A673 (cell line): ENCODE measurements around the gene TPO. TPM values are rescaled to one million over a fixed set of nuclear protein-coding genes. Genes with fewer than 3 reads are reported as not detected.

ENCODE experiments used
- BruUV-seq: library from RNA; stranded (reverse); fragments of 400-500 nt; replicated peaks from 2 replicates; lab custom pipeline; 2021; lab: Mats Ljungman, UMichigan
- CTCF ChIA-PET: fragments of 300-600 bp; sonication (Branson Sonifier 250); formaldehyde crosslinking; loops from one replicate; lab custom pipeline; 2022; ENCODE audit warnings: antibody characterized with exemption; lab: Charles Lee
- POLR2A ChIA-PET: fragments of 300-600 bp; sonication (Branson Sonifier 250); formaldehyde crosslinking; loops from one replicate; lab custom pipeline; 2022; ENCODE audit warnings: antibody characterized with exemption; ENCODE audit not compliant: low non-redundant PET; lab: Charles Lee
- DNase-seq: peaks from one replicate; pipeline ENCODE4 v3.0.0-alpha.2; 2015; ENCODE audit warnings: low spot score
- H3K27ac ChIP-seq: fragments of 200-600 bp; sonication (generic); 2 replicates; pipeline ENCODE4 v1.5.1; 2016; ENCODE audit warnings: mixed run types, low read depth, mild to moderate bottlenecking, mixed read lengths, antibody characterized with exemption, low read length; ENCODE audit not compliant: poor library complexity, severe bottlenecking
- H3K27me3 ChIP-seq: fragments of 200-600 bp; sonication (generic); replicated peaks from 2 replicates; pipeline ENCODE4 v1.6.1; 2017; ENCODE audit warnings: mixed run types, low read depth, mild to moderate bottlenecking, mixed read lengths, antibody characterized with exemption, low read length; ENCODE audit not compliant: insufficient read depth, poor library complexity
- H3K36me3 ChIP-seq: fragments of 200-600 bp; sonication (generic); 2 replicates; pipeline ENCODE4 v1.6.1; 2016; ENCODE audit warnings: mixed run types, mild to moderate bottlenecking, mixed read lengths, antibody characterized with exemption, low read length; ENCODE audit not compliant: insufficient read depth, poor library complexity, severe bottlenecking
- H3K4me1 ChIP-seq: fragments of 200-600 bp; sonication (generic); 2 replicates; pipeline ENCODE4 v1.6.1; 2017; ENCODE audit warnings: mixed run types, mild to moderate bottlenecking, mixed read lengths, antibody characterized with exemption, low read length; ENCODE audit not compliant: insufficient read depth, poor library complexity, severe bottlenecking
- H3K4me3 ChIP-seq: fragments of 200-600 bp; sonication (generic); 2 replicates; pipeline ENCODE4 v1.5.1; 2016; ENCODE audit warnings: low read depth, mixed run types, mild to moderate bottlenecking, mixed read lengths, low read length; ENCODE audit not compliant: poor library complexity, severe bottlenecking
- H3K9me3 ChIP-seq: fragments of 200-600 bp; sonication (generic); 2 replicates; pipeline ENCODE4 v1.6.1; 2016; ENCODE audit warnings: mixed run types, low read depth, mild to moderate bottlenecking, mixed read lengths, antibody characterized with exemption, low read length; ENCODE audit not compliant: poor library complexity, severe bottlenecking
- EZH2 ChIP-seq: fragments of 200-600 bp; sonication (generic); IDR thresholded peaks from 2 replicates; pipeline ENCODE4 v1.6.1; 2017; ENCODE audit warnings: borderline replicate concordance, low read depth, mild to moderate bottlenecking, mixed read lengths, antibody characterized with exemption, low read length; ENCODE audit not compliant: poor library complexity, severe bottlenecking
- intact Hi-C: fragments of 100-400 bp; cut with micrococcal nuclease; formaldehyde crosslinking; loops from one replicate; pipeline ENCODE4 v1.10.0; 2022; ENCODE audit not compliant: unreplicated experiment
- total RNA-seq: library from RNA; stranded (reverse); gene quantifications from 2 replicates; pipeline ENCODE4 v1.2.3, GENCODE V29; 2021
- TF ChIP-seq, protein P1 (sequence below): fragments of 300-800, 200-600 bp; sonication (generic); conservative IDR thresholded peaks from 2 replicates; pipeline ENCODE4 v1.5.1; 2017; ENCODE audit warnings: low read depth, mild to moderate bottlenecking, antibody characterized with exemption, low read length, moderate library complexity, mixed read lengths

The TPO gene
- total RNA-seq, 1 experiment from 2014 or later, result not detected

DNA sequence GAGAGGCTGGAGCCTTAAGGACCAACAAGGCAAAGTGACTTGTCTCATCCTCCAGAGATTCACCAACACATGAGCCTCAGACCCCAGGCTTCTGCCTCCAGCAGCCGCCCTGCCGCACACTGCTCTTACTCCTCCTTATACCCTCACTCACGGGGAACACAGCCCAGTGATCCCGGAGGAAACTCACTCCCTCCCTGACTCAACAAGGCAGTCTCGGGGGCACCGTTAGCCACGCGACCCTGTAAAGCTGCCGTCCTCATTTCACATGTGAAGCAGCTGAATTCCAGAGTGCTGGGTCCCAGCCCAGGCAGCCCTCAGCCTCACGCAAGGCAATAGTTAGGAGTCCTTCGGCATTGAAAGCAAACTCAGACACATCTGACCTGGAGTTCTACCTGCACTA lies 129.7 kb downstream of the TPO start:
- H3K36me3 ChIP-seq, result no peaks in the 10 kb centered on the region
- TF ChIP-seq, protein P1, sequence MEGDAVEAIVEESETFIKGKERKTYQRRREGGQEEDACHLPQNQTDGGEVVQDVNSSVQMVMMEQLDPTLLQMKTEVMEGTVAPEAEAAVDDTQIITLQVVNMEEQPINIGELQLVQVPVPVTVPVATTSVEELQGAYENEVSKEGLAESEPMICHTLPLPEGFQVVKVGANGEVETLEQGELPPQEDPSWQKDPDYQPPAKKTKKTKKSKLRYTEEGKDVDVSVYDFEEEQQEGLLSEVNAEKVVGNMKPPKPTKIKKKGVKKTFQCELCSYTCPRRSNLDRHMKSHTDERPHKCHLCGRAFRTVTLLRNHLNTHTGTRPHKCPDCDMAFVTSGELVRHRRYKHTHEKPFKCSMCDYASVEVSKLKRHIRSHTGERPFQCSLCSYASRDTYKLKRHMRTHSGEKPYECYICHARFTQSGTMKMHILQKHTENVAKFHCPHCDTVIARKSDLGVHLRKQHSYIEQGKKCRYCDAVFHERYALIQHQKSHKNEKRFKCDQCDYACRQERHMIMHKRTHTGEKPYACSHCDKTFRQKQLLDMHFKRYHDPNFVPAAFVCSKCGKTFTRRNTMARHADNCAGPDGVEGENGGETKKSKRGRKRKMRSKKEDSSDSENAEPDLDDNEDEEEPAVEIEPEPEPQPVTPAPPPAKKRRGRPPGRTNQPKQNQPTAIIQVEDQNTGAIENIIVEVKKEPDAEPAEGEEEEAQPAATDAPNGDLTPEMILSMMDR, result no peak
- no peak for TF ChIP-seq EZH2
- ChIA-PET POLR2A (no interaction called here), CTCF (no interaction called here)
- H3K4me1 ChIP-seq, result no peaks in the 10 kb centered on the region
- no peak for DNase-seq
- BruUV-seq, result no TSS peak
- H3K9me3 ChIP-seq, result no peaks in the 10 kb centered on the region
- H3K27me3 ChIP-seq, result no peaks in the 10 kb centered on the region
- H3K4me3 ChIP-seq, result no peak overlapping the region
- intact Hi-C loops, result loop anchor here (10.0 kb wide), 2 partner anchors 298 to 398 kb away; no protein-coding TSS in a partner anchor
- H3K27ac ChIP-seq, result no peak overlapping the region

DNA sequence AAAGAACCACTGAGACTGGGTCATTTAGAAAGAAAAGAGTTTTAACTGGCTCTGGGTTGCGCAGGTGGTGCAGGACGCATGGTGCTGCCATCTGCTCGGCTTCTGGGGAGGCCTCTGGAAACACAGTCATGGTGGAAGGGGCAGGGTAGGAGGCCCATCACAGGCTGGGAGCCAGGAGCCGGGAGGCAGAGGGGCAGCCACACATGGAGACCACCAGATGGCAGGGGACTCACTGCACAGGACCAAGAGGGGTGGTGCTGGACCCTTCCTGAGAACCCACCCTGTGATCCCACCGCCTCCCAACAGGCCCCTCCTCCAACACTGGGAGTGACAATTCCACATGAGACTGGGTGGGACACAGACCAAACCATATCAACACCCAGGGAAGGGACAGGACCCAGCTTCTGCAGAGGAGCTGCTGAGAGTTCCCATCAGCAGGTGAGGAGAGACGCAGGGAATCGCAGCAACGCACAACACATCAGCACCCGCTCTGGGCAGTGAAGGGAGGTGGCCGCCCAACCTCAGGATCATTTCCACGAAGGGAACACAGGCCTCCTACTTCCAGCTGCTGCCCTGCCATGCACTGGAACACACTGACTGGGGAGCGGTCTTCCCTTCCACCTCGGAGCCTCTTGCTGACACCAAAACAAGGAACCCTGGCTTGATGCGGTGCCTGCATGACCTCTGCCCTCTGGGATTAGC lies 130.7 kb downstream of the TPO start:
- no TSS peak for BruUV-seq
- no peak for TF ChIP-seq EZH2
- TF ChIP-seq, protein P1, result no peak
- H3K27me3 ChIP-seq, result no peaks in the 10 kb centered on the region
- DNase-seq, result no peak
- no peak overlapping the region for H3K4me3 ChIP-seq
- H3K27ac ChIP-seq, result no peak overlapping the region
- intact Hi-C loops, result loop anchor here (10.0 kb wide), 2 partner anchors 299 to 399 kb away; no protein-coding TSS in a partner anchor
- CTCF ChIA-PET, result no interaction called here
- H3K36me3 ChIP-seq, result no peaks in the 10 kb centered on the region
- H3K9me3 ChIP-seq, result no peaks in the 10 kb centered on the region
- POLR2A ChIA-PET, result no interaction called here
- no peaks in the 10 kb centered on the region for H3K4me1 ChIP-seq

DNA sequence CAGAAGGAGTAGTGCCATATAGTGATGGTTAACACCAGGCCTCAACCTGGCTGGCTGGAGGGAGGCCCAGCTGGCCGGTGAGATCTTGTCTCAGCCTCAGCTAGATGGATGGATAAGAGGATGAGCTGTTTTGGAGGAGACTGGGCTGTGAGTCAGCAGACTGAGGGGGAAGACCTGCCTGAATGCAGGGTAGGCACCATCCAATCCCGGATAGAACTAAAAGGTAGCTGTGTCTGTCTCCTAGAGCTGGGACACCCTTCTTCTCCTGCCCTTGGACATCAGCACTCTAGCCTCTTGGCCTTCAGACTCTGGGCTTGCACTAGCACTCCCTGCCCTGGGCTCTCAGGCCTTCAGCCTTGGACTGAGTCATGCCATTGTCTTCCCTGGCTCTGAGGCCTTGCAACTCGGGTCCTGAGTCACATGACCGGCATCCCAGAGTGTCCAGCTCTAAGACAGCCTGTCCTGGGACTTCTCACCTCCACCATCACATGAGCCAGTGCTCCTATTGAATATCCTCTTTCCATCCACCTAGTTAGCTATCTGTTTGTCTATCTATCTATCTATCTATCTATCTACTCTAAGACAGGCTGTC lies 131.3 kb downstream of the TPO start:
- Histone ChIP-seq H3K4me1 (no peaks in the 10 kb centered on the region), H3K9me3 (no peaks in the 10 kb centered on the region), H3K27me3 (no peaks in the 10 kb centered on the region), H3K27ac (no peak overlapping the region), H3K4me3 (no peak overlapping the region), H3K36me3 (no peaks in the 10 kb centered on the region)
- TF ChIP-seq, protein P1, result no peak
- no peak for TF ChIP-seq EZH2
- no peak for DNase-seq
- ChIA-PET POLR2A (no interaction called here), CTCF (no interaction called here)
- BruUV-seq, result no TSS peak
- intact Hi-C loops, result loop anchor here (10.0 kb wide), 2 partner anchors 300 to 400 kb away; no protein-coding TSS in a partner anchor
